Nephron (organoid): ENCODE results near the gene JARID2.

Experiments
- H3K27ac Mint-ChIP-seq, 3 experiments: 2 replicates each; pipeline ENCODE4 v1.8.0; 2020; ENCODE audit warnings: mixed read lengths in 3 of 3, mild to moderate bottlenecking in 2 of 3, moderate library complexity in 1 of 3
- H3K27me3 Mint-ChIP-seq: 2 replicates; pipeline ENCODE4 v1.8.0; 2021; ENCODE audit warnings: low read depth, mild to moderate bottlenecking, moderate library complexity, mixed read lengths
- H3K36me3 Mint-ChIP-seq: 2 replicates; pipeline ENCODE4 v1.8.0; 2020; ENCODE audit warnings: low read depth, mixed read lengths
- H3K4me1 Mint-ChIP-seq: 2 replicates; pipeline ENCODE4 v1.8.0; 2020; ENCODE audit warnings: mixed read lengths
- H3K4me3 Mint-ChIP-seq, 3 experiments: 2 replicates each; pipeline ENCODE4 v1.8.0; 2020; ENCODE audit warnings: mild to moderate bottlenecking in 3 of 3, mixed read lengths in 3 of 3, moderate library complexity in 2 of 3
- H3K9me3 Mint-ChIP-seq: 2 replicates; pipeline ENCODE4 v1.8.0; 2020; ENCODE audit warnings: mixed read lengths
- CTCF ChIP-seq, 3 experiments: fragments of 200-600 bp; sonication (generic); IDR thresholded peaks; one replicate each; pipeline ENCODE4 v1.5.0; 2021; ENCODE audit warnings: antibody characterized with exemption in 3 of 3; ENCODE audit not compliant: unreplicated experiment in 3 of 3

The JARID2 gene

DNA sequence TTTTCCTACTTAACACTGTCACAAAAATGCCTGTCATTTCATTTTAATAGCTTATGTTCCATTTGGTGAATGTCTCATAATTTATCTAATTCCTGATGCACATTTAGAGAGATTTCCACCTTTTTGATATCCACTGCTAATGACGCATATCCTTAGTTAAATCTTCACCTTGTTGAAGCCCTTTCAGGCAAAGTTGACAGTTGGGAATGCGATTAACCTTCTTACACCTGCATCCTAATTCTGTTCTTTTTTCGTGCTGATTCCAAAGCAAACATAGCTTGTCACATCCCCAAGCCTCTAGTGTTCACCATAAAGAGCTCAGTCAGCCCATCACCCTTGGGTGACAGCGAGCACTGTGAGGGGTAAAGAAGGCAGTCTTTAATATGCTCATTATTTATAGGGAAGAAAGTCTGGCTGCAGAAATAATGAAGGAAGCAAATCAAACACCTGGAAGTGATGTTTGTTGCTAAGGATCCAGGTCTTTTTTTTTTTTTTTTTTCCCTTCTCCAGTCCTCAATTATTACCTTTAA, 211.3 kb downstream of the JARID2 start:
- no peak for TF ChIP-seq CTCF (IDR thresholded peaks at IDR 0.05; ENCODE audit: unreplicated experiment in 3 of 3)
- Mint-ChIP-seq H3K36me3 (peaks cover 39% of the 10 kb centered on the region), H3K9me3 (no peaks in the 10 kb centered on the region), H3K27me3 (no peaks in the 10 kb centered on the region), H3K27ac (peak overlapping the region in 1 of 3 experiments; percentile 30), H3K4me1 (peaks cover 40% of the 10 kb centered on the region), H3K4me3 (no peak overlapping the region)

- Mint-ChIP-seq H3K9me3 (no peaks in the 10 kb centered on the region), H3K36me3 (peaks cover 30% of the 10 kb centered on the region), H3K27me3 (no peaks in the 10 kb centered on the region), H3K4me1 (peaks cover 49% of the 10 kb centered on the region), H3K4me3 (no peak overlapping the region), H3K27ac (peak overlapping the region in 1 of 3 experiments; percentile 1)
- TF ChIP-seq CTCF (IDR thresholded peaks at IDR 0.05; ENCODE audit: unreplicated experiment in 3 of 3) = no peak
Measured at GRCh38 chr6:15458021-15458459, 212.2 kb downstream of the JARID2 start.

DNA sequence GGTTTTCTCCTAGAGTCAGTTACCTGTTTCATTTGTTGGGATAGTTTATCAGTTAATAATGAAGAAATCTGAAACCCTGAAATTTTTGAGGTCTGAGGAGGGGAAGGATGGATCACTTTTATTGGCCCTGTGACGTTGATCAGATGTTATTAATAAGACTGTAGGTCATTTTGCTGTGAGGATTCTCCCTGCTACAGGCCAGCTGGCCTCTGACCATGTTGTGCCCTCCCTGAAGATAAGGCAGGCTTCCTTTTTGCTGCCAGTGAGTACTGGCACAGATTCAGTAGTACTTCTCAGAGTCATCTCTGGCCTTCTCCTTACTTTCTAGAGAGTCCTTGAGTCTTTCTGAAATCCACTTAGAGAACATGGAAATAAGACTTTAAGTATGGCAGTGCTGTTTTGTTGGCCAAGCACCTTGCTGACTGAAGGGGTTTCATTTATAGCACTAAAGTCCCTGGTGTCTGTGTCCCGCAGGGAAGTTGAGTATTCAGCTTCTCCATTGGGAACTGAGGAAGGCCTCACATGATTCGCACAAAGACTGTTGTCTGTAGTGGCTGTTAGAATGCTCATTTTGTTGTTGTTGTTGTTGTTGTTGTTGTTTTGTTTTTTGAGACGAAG, 214.3 kb downstream of the JARID2 start:
- TF ChIP-seq CTCF (IDR thresholded peaks at IDR 0.05; ENCODE audit: unreplicated experiment in 3 of 3) = no peak
- peak overlapping the region in 1 of 3 experiments; percentile 48 for H3K27ac Mint-ChIP-seq
- H3K36me3 Mint-ChIP-seq = peaks cover 19% of the 10 kb centered on the region

GRCh38 chr6:15461127-15461944, 215.5 kb downstream of the JARID2 start:
- Mint-ChIP-seq H3K36me3 (peaks cover 25% of the 10 kb centered on the region), H3K4me1 (peaks cover 61% of the 10 kb centered on the region), H3K9me3 (no peaks in the 10 kb centered on the region), H3K27me3 (no peaks in the 10 kb centered on the region), H3K27ac (no peak overlapping the region), H3K4me3 (no peak overlapping the region)
- no peak for TF ChIP-seq CTCF (IDR thresholded peaks at IDR 0.05; ENCODE audit: unreplicated experiment in 3 of 3)

More for the DNA sequence above, 214.3 kb downstream of the JARID2 start:
- Mint-ChIP-seq H3K4me1 (peaks cover 66% of the 10 kb centered on the region), H3K9me3 (no peaks in the 10 kb centered on the region), H3K27me3 (no peaks in the 10 kb centered on the region), H3K4me3 (no peak overlapping the region)

- Mint-ChIP-seq H3K27ac (no peak overlapping the region), H3K27me3 (no peaks in the 10 kb centered on the region), H3K36me3 (peaks cover 32% of the 10 kb centered on the region), H3K4me1 (peaks cover 58% of the 10 kb centered on the region), H3K4me3 (no peak overlapping the region), H3K9me3 (no peaks in the 10 kb centered on the region)
- TF ChIP-seq CTCF (IDR thresholded peaks at IDR 0.05; ENCODE audit: unreplicated experiment in 3 of 3) = no peak
Measured at GRCh38 chr6:15462256-15462655, 216.4 kb downstream of the JARID2 start.
